H7 (cell line): ENCODE measurements around the gene DCAF4L1. TPM values are rescaled to one million over a fixed set of nuclear protein-coding genes. Genes with fewer than 3 reads are reported as not detected.

ENCODE experiments used
- DNase-seq: peaks from one replicate; pipeline ENCODE4 v3.0.0; 2012
- H3K27me3 ChIP-seq: 2 replicates; pipeline ENCODE4 v1.6.0; 2011; ENCODE audit warnings: mild to moderate bottlenecking, low read length; ENCODE audit not compliant: control insufficient read depth, insufficient read depth
- H3K36me3 ChIP-seq: replicated peaks from 2 replicates; pipeline ENCODE4 v1.5.1; 2011; ENCODE audit warnings: low read length; ENCODE audit not compliant: control insufficient read depth, insufficient read depth
- H3K4me3 ChIP-seq: 2 replicates; pipeline ENCODE4 v1.5.1; 2011; ENCODE audit warnings: low read depth, mild to moderate bottlenecking, control low read depth, low read length, moderate library complexity; ENCODE audit not compliant: insufficient read depth
- total RNA-seq: library from RNA; depleted of rRNA; stranded (reverse); fragments of >200 nt; shearing (Covaris generic); gene quantifications from 2 replicates; pipeline ENCODE4 v1.2.3, GENCODE V29; 2014

DCAF4L1 gene
- total RNA-seq, 1 experiment from 2014 or later: 0.14 TPM

DNA sequence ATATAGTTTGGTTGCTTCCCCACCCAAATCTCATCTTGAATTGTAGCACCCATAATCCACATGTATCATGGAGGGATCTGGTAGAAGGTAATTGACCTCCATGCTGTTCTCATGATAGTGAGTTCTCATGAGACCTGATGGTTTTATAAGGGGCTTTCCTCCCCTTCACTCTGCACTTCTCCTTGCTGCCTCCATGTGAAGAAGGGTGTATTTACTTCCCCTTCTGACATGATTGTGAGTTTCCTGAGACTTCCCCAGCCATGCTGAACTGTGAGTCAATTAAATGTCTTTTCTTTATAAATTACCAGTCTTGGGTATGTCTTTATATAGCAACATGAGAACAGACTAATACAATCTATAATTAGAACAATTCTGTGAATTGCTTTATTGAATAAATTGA, 11.9 kb upstream of the DCAF4L1 start:
- Histone ChIP-seq H3K36me3 (no peaks in the 10 kb centered on the region), H3K27me3 (no peaks in the 10 kb centered on the region), H3K4me3 (no peak overlapping the region)
- DNase-seq: no peak

DNA sequence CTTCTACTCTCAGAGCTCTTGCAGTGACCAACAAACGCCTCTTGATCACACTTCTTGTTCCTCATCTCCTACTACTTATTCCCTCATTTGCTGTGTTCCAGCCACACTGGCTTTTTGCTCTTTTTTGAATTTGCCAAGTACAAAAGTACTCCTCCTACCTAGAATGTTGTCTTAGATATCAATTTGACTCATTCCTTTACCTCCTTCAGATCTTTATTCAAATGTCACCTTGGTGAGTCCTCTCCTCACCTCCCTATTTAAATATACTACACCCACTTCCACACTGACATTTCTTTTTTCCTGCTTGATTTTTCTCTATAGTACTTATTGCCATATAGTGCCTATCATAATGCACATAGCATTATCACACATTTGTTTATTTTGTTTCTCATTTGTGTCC, 6.2 kb upstream of the DCAF4L1 start:
- Histone ChIP-seq H3K36me3 (no peaks in the 10 kb centered on the region), H3K4me3 (no peak overlapping the region), H3K27me3 (no peaks in the 10 kb centered on the region)
- DNase-seq: no peak

- Histone ChIP-seq H3K4me3 (no peak overlapping the region), H3K27me3 (no peaks in the 10 kb centered on the region), H3K36me3 (no peaks in the 10 kb centered on the region)
- no peak for DNase-seq
Observed at GRCh38 chr4:41976775-41977516, 4.6 kb upstream of the DCAF4L1 start.

GRCh38 chr4:41977709-41978108, 3.8 kb upstream of the DCAF4L1 start:
- Histone ChIP-seq H3K4me3 (no peak overlapping the region), H3K36me3 (no peaks in the 10 kb centered on the region), H3K27me3 (no peaks in the 10 kb centered on the region)
- DNase-seq: no peak

- Histone ChIP-seq H3K36me3 (no peaks in the 10 kb centered on the region), H3K4me3 (no peak overlapping the region), H3K27me3 (no peaks in the 10 kb centered on the region)
- DNase-seq: no peak
Observed at GRCh38 chr4:41982716-41983115, 1.2 kb downstream of the DCAF4L1 start.

DNA sequence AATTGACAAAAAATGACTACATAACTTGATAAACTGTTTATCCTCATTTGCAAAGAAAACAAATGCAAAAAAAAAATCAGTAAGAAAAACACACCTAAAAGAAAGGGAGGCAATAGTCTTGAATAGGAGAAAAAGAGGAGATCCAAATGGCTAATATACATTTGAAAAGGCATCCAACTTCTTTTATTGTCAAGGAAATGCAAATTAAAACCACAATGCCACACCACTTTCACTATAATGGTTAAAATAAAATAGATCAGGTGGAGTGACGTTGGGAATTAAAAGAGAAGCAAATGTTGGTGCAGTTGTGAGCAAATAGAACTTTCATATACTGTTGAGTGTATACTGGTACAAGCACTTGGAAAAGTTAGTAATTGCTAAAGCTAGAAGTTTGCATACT, 3.6 kb downstream of the DCAF4L1 start:
- Histone ChIP-seq H3K4me3 (no peak overlapping the region), H3K27me3 (no peaks in the 10 kb centered on the region), H3K36me3 (no peaks in the 10 kb centered on the region)
- DNase-seq: no peak

GRCh38 chr4:41989994-41990364, 8.4 kb downstream of the DCAF4L1 start:
- Histone ChIP-seq H3K4me3 (peak overlapping the region; percentile 96), H3K27me3 (no peaks in the 10 kb centered on the region), H3K36me3 (no peaks in the 10 kb centered on the region)
- no peak for DNase-seq

GRCh38 chr4:41990365-41991111, 9.0 kb downstream of the DCAF4L1 start, which contains the start of gene SLC30A9:
Gene SLC30A9, plus strand, starts transcription at chr4:41990530. Its CDS starts 122 bp downstream, at chr4:41990652.
- Histone ChIP-seq H3K36me3 (no peaks in the 10 kb centered on the region), H3K27me3 (no peaks in the 10 kb centered on the region), H3K4me3 (peak within 1 kb of the TSS; percentile 96)
- peak; percentile 92 for DNase-seq

GRCh38 chr4:41991916-41992767, 10.6 kb downstream of the DCAF4L1 start:
- no peaks in the 10 kb centered on the region for H3K36me3 ChIP-seq
- no peak for DNase-seq

GRCh38 chr4:41992967-41993857, 11.7 kb downstream of the DCAF4L1 start:
- Histone ChIP-seq H3K4me3 (no peak overlapping the region), H3K36me3 (no peaks in the 10 kb centered on the region), H3K27me3 (no peaks in the 10 kb centered on the region)
- DNase-seq: no peak

More at GRCh38 chr4:41991916-41992767, 10.6 kb downstream of the DCAF4L1 start:
- Histone ChIP-seq H3K27me3 (no peaks in the 10 kb centered on the region), H3K4me3 (no peak overlapping the region; the same call in 1 of the 2 replicates)

DNA sequence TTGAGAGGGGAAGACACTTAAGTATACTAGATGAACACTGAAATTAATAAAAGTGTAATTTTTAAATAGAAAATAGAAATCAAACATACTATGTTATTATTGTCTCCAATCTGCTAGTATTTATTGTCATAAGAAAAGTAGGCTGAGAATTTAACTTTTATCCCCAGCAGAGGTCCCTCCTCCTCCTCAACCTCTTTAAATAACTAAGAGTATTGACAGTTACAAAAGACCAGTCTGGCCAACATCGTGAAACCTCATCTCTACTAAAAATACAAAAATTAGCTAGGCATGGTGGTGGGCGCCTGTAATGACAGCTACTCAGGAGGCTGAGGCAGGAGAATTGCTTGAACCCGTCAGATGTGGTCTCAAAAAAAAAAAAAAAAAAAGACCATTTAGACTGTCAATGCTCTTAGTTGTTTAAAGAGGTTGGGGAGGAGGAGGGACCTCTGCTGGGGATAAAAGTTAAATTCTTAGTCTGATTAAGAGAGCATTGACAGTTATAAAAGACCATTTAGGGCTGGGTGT, 13.0 kb downstream of the DCAF4L1 start:
- H3K27me3 ChIP-seq: no peaks in the 10 kb centered on the region
- no peaks in the 10 kb centered on the region for H3K36me3 ChIP-seq
- DNase-seq: no peak
- no peak overlapping the region for H3K4me3 ChIP-seq

DNA sequence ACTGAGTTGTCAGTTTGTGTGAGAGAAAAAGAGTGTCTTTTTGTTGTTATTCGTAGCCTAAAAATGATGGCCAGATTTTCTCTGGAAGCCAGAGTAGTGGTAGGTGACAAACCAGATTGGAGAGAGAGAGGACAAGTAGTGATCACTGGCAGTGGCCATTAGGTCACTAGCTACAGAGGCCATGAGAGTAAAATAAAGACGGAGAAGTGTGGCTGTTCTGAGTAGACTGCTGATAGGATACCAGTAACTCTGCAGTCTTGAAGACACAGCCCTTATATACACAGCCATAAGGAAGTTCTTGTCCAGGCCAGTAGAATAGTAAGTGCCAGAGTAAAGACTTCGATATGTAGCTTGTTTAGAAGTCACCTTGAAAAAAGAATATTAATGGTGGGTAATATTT, 16.5 kb downstream of the DCAF4L1 start:
- Histone ChIP-seq H3K27me3 (no peaks in the 10 kb centered on the region), H3K36me3 (no peaks in the 10 kb centered on the region), H3K4me3 (no peak overlapping the region)
- DNase-seq: no peak

DNA sequence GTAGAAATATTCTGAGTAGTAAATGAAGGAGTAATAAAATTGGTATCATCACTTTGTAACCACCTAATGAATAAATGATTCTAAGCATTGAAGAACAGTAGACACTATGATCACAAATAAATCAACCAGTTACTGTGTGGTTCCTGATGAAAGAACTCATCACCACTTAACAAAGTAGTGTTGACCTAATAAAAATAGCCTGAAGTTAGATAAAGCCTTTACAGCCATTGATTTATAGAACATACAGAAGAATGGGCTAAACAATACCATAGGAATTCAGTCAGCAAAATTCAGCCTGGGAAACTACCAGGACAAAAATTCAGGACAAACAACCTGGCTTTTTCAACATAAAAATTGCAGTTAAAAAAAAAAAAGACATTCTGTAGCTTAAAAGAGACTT, 17.8 kb downstream of the DCAF4L1 start:
- no peak overlapping the region for H3K4me3 ChIP-seq
- H3K36me3 ChIP-seq: no peaks in the 10 kb centered on the region
- DNase-seq: no peak
- H3K27me3 ChIP-seq: no peaks in the 10 kb centered on the region
